SH-SY5Y (cell line): Measurements from ENCODE around the gene UTS2B.

Experiments
- GATA2 ChIP-seq: IDR thresholded peaks from 2 replicates; pipeline ENCODE4 v1.6.1; 2011; ENCODE audit warnings: mild to moderate bottlenecking, low read depth, low read length
- GATA3 ChIP-seq: IDR thresholded peaks from 2 replicates; pipeline ENCODE4 v1.6.1; 2011; ENCODE audit warnings: low read depth, mild to moderate bottlenecking, low read length, moderate library complexity

DNA sequence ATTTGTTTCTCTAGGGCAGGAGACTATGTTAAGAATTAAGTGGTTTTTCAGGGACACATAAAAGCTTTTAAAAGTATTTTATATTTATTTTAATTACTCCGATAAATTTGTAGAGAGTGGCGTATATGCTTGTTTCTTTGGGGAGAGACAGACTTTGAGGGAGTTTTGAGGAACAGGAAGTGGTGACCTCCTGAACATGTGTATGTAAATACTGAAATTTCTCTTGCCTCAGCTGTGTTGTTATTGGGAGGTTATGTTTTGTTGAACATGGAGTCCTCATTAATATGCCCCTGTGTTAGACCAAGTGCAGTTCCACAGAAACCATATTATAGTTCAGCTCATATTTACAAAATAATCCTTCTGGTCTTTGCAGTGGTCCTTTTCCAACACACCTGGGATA is 41.8 kb upstream of the UTS2B start:
- TF ChIP-seq GATA2 (no peak), GATA3 (no peak)
